H1 (cell line): ENCODE data around the gene SLC1A5. TPM values are rescaled to one million over a fixed set of nuclear protein-coding genes. Genes with fewer than 3 reads are reported as not detected.
A peak's percentile ranks its signal among the peaks of the same experiment; 100 is the strongest.

Source experiments
- CEBPB ChIP-seq: IDR thresholded peaks from 2 replicates; pipeline ENCODE4 v1.6.1; 2012; ENCODE audit warnings: low read depth, low read length
- RBBP5 ChIP-seq: IDR thresholded peaks from 2 replicates; pipeline ENCODE4 v1.7.1; 2012; ENCODE audit warnings: low read depth, mild to moderate bottlenecking, inconsistent platforms, low read length, moderate library complexity, borderline replicate concordance
- SP4 ChIP-seq: IDR thresholded peaks from 2 replicates; pipeline ENCODE4 v1.6.1; 2012; ENCODE audit warnings: low read length, inconsistent platforms
- USF2 ChIP-seq: IDR thresholded peaks from 2 replicates; pipeline ENCODE4 v1.6.1; 2011; ENCODE audit warnings: low read length, improper control_type of control experiment
- polyA plus RNA-seq, 7 experiments: library from polyadenylated mRNA; depleted of rRNA in 3 of 7; stranded (reverse) in 5 of 7; unstranded in 2 of 7; fragments of >200 nt in 5 of 7; fragments of 200-250 nt in 2 of 7; gene quantifications; 1 replicate in 5 of 7; 2 replicates in 1 of 7; 4 replicates in 1 of 7; pipeline versions ENCODE4 v1.2.1 to v1.2.3, GENCODE V29; 2011 to 2013; ENCODE audit warnings: missing spikeins in 2 of 7, mixed read lengths in 2 of 7
- total RNA-seq: library from RNA; stranded (reverse); fragmentation: NEBNext Ultra II Directional; extraction: Animal tissue kit (Norgen Biotek cat#: 25700); gene quantifications from 2 replicates; pipeline ENCODE4 v1.2.1, GENCODE V29; 2021
- TF ChIP-seq, protein P1 (sequence below): fragments of 300-600 bp; sonication (generic); IDR thresholded peaks from 2 replicates; pipeline ENCODE4 v1.7.1; 2012; ENCODE audit warnings: low read length, moderate library complexity, mild to moderate bottlenecking, inconsistent platforms; ENCODE audit not compliant: insufficient replicate concordance

The SLC1A5 gene
- total and polyA plus RNA-seq, 2 of the 8 experiments (the other 6 are each of a cell fraction or from before 2014, with no cell fraction given), result 291 to 351 TPM

- TF ChIP-seq, protein P1, sequence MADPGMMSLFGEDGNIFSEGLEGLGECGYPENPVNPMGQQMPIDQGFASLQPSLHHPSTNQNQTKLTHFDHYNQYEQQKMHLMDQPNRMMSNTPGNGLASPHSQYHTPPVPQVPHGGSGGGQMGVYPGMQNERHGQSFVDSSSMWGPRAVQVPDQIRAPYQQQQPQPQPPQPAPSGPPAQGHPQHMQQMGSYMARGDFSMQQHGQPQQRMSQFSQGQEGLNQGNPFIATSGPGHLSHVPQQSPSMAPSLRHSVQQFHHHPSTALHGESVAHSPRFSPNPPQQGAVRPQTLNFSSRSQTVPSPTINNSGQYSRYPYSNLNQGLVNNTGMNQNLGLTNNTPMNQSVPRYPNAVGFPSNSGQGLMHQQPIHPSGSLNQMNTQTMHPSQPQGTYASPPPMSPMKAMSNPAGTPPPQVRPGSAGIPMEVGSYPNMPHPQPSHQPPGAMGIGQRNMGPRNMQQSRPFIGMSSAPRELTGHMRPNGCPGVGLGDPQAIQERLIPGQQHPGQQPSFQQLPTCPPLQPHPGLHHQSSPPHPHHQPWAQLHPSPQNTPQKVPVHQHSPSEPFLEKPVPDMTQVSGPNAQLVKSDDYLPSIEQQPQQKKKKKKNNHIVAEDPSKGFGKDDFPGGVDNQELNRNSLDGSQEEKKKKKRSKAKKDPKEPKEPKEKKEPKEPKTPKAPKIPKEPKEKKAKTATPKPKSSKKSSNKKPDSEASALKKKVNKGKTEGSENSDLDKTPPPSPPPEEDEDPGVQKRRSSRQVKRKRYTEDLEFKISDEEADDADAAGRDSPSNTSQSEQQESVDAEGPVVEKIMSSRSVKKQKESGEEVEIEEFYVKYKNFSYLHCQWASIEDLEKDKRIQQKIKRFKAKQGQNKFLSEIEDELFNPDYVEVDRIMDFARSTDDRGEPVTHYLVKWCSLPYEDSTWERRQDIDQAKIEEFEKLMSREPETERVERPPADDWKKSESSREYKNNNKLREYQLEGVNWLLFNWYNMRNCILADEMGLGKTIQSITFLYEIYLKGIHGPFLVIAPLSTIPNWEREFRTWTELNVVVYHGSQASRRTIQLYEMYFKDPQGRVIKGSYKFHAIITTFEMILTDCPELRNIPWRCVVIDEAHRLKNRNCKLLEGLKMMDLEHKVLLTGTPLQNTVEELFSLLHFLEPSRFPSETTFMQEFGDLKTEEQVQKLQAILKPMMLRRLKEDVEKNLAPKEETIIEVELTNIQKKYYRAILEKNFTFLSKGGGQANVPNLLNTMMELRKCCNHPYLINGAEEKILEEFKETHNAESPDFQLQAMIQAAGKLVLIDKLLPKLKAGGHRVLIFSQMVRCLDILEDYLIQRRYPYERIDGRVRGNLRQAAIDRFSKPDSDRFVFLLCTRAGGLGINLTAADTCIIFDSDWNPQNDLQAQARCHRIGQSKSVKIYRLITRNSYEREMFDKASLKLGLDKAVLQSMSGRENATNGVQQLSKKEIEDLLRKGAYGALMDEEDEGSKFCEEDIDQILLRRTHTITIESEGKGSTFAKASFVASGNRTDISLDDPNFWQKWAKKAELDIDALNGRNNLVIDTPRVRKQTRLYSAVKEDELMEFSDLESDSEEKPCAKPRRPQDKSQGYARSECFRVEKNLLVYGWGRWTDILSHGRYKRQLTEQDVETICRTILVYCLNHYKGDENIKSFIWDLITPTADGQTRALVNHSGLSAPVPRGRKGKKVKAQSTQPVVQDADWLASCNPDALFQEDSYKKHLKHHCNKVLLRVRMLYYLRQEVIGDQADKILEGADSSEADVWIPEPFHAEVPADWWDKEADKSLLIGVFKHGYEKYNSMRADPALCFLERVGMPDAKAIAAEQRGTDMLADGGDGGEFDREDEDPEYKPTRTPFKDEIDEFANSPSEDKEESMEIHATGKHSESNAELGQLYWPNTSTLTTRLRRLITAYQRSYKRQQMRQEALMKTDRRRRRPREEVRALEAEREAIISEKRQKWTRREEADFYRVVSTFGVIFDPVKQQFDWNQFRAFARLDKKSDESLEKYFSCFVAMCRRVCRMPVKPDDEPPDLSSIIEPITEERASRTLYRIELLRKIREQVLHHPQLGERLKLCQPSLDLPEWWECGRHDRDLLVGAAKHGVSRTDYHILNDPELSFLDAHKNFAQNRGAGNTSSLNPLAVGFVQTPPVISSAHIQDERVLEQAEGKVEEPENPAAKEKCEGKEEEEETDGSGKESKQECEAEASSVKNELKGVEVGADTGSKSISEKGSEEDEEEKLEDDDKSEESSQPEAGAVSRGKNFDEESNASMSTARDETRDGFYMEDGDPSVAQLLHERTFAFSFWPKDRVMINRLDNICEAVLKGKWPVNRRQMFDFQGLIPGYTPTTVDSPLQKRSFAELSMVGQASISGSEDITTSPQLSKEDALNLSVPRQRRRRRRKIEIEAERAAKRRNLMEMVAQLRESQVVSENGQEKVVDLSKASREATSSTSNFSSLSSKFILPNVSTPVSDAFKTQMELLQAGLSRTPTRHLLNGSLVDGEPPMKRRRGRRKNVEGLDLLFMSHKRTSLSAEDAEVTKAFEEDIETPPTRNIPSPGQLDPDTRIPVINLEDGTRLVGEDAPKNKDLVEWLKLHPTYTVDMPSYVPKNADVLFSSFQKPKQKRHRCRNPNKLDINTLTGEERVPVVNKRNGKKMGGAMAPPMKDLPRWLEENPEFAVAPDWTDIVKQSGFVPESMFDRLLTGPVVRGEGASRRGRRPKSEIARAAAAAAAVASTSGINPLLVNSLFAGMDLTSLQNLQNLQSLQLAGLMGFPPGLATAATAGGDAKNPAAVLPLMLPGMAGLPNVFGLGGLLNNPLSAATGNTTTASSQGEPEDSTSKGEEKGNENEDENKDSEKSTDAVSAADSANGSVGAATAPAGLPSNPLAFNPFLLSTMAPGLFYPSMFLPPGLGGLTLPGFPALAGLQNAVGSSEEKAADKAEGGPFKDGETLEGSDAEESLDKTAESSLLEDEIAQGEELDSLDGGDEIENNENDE, result no peak
- TF ChIP-seq RBBP5 (peak; percentile 25; the same call in 1 of the 2 replicates), SP4 (no peak), USF2 (no peak), CEBPB (no peak)
Observed at GRCh38 chr19:46746281-46747057, 41.9 kb downstream of the SLC1A5 start, which contains the start of gene STRN4 (continued).
